ENCODE data around the gene TNC. TPM values are rescaled to one million over a fixed set of nuclear protein-coding genes. Genes with fewer than 3 reads are reported as not detected.

TNC gene
- total and polyA plus RNA-seq, 2 of the 4 experiments (the other 2 are of a cell fraction): 192 to 253 TPM

DNA sequence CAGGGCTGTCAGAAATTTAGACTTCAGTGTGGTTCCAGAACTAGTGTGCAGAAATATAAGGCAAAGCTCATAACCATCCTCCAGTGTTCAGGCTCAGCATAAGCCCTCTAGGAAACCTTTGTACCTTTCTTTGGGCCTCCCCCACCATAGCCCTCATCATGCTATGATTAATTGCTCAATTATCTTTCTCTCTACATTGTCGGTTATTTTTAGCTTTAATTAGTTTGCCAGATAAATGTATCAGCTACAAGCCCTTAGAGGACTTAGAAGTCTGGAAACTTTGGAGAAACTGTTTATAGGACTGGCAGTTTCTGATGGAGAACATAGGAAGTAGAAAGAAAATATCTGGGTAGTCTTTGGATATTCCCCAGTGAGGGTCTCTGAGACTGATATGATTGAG lies 43.5 kb upstream of the TNC start:
- intact Hi-C loops (cut with micrococcal nuclease) (no loop called here), in situ Hi-C loops (cut with MboI; ENCODE audit: low sequenced_read_pairs) (no loop called here), dilution Hi-C loops (cut with HindIII; ENCODE audit: low sequenced_read_pairs, unreplicated experiment) (no loop called here)
- no peak overlapping the region for H2BK120ac ChIP-seq (ENCODE audit: low read depth, low read length)
- no peak overlapping the region for H3K27ac ChIP-seq (ENCODE audit: insufficient read depth, low read length)
- no TSS peak for BruUV-seq (replicated peaks)
- no peak overlapping the region for H4K91ac ChIP-seq (ENCODE audit: insufficient read depth, low read depth, low read length)
- H2BK20ac ChIP-seq (ENCODE audit: low read depth, low read length): no peak overlapping the region
- no peaks in the 10 kb centered on the region for H4K20me1 ChIP-seq (ENCODE audit: insufficient read depth, low read length)
- H3K4me2 ChIP-seq (ENCODE audit: low read depth, low read length): no peak overlapping the region
- H3K36me3 ChIP-seq (ENCODE audit: control insufficient read depth, insufficient read depth, low read length): no peaks in the 10 kb centered on the region
- H2BK5ac ChIP-seq (ENCODE audit: low read depth, low read length, poor library complexity, severe bottlenecking): no peak overlapping the region
- H3K4ac ChIP-seq (ENCODE audit: low read depth, low read length): 0 out of 2 replicates have a peak overlapping the region, but pooled peaks have one; percentile 18
- no peaks in the 10 kb centered on the region; the same call in 1 of the 2 replicates for H3K9me3 ChIP-seq (ENCODE audit: control insufficient read depth, insufficient read depth, low read length)
- TF ChIP-seq MAZ (IDR thresholded peaks at IDR 0.05; ENCODE audit: borderline replicate concordance, low read depth, low read length) (no peak), POLR2A (IDR thresholded peaks at IDR 0.05; ENCODE audit: low read depth, low read length) (no peak), MXI1 (IDR thresholded peaks at IDR 0.05; ENCODE audit: borderline replicate concordance, low read depth, low read length) (no peak), RCOR1 (IDR thresholded peaks at IDR 0.05; ENCODE audit: insufficient replicate concordance, low read length) (no peak), RFX5 (IDR thresholded peaks at IDR 0.05; ENCODE audit: low read depth, low read length) (no peak), CHD1 (IDR thresholded peaks at IDR 0.05; ENCODE audit: low read depth, low read length) (no peak), FOS (IDR thresholded peaks at IDR 0.05; ENCODE audit: low read depth, low read length) (no peak)
- TF ChIP-seq, protein P1, sequence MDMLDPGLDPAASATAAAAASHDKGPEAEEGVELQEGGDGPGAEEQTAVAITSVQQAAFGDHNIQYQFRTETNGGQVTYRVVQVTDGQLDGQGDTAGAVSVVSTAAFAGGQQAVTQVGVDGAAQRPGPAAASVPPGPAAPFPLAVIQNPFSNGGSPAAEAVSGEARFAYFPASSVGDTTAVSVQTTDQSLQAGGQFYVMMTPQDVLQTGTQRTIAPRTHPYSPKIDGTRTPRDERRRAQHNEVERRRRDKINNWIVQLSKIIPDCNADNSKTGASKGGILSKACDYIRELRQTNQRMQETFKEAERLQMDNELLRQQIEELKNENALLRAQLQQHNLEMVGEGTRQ (IDR thresholded peaks at IDR 0.05; ENCODE audit: low read depth, low read length): no peak
- H3K9me1 ChIP-seq (ENCODE audit: insufficient read depth, low read length): peaks cover 11% of the 10 kb centered on the region
- H3K27me3 ChIP-seq (ENCODE audit: control insufficient read depth, insufficient read depth, low read length): no peaks in the 10 kb centered on the region
- H2AFZ ChIP-seq (replicated peaks; ENCODE audit: low read length, poor library complexity): no peak overlapping the region
- H3K23ac ChIP-seq (ENCODE audit: low read depth, low read length): peak overlapping the region; percentile 38; the same call in 1 of the 2 replicates
- no peak overlapping the region for H3K4me3 ChIP-seq (ENCODE audit: insufficient read depth, low read depth, low read length)
- no peak for ATAC-seq (ENCODE audit: low read depth)
- WGBS, 2 experiments (ENCODE audit: extremely low coverage in 2 of 2, insufficient read length in 1 of 2): no CpG with 5 or more reads among the region's 1 CpG
- H3K18ac ChIP-seq (ENCODE audit: low read depth, low read length): no peak overlapping the region
- CTCF ChIA-PET: interaction anchor here (1.4 kb wide), 1 partner anchor 9 kb away, joined by 4 read pairs; no protein-coding TSS in a partner anchor
- H3K56ac ChIP-seq (ENCODE audit: extremely low read depth, insufficient read depth, low read length): no peak overlapping the region
- no peak overlapping the region for H2AK9ac ChIP-seq (replicated peaks; ENCODE audit: low read depth, low read length, poor library complexity)
- peaks cover 7% of the 10 kb centered on the region for H3K4me1 ChIP-seq (ENCODE audit: control insufficient read depth, insufficient read depth, low read length)
- H4K5ac ChIP-seq (ENCODE audit: low read depth, low read length): no peak overlapping the region
- no peak for DNase-seq
- POLR2A ChIA-PET (ENCODE audit: unreplicated experiment): no interaction called here
- no peak overlapping the region for H3K9ac ChIP-seq (ENCODE audit: low read depth, low read length)
- no peaks in the 10 kb centered on the region for H3K79me1 ChIP-seq (ENCODE audit: low read depth in 1 of 2, low read length in 2 of 2)
- H2BK15ac ChIP-seq (ENCODE audit: low read depth, low read length): peak overlapping the region; percentile 4; the same call in 1 of the 3 replicates
- H3K14ac ChIP-seq (replicated peaks; ENCODE audit: low read depth, low read length): peak overlapping the region; percentile 37; the same call in 1 of the 2 replicates
- H2AK5ac ChIP-seq (ENCODE audit: low read depth, low read length): no peak overlapping the region
- H4K8ac ChIP-seq (ENCODE audit: low read depth in 2 of 2, low read length in 2 of 2): no peak overlapping the region

Measured in IMR-90 (cell line).